Left ventricle myocardium inferior (tissue), 1 donor: Measurements from ENCODE around the gene MOBP. TPM values are rescaled to one million over a fixed set of nuclear protein-coding genes. Genes with fewer than 3 reads are reported as not detected.
"Not testable (repeated sequence)": the region's sequence is repeated elsewhere in the genome, so short reads cannot be mapped to it uniquely, and the experiment has no call there.

ENCODE experiments used
- DNase-seq: peaks from one replicate; pipeline ENCODE4 v3.0.0-alpha.2; 2020
- H3K27ac ChIP-seq: fragments of 200-600 bp; replicated peaks from 2 replicates; pipeline ENCODE4 v1.8.0; 2021
- H3K27me3 ChIP-seq: fragments of 200-600 bp; 2 replicates; pipeline ENCODE4 v1.8.0; 2021; ENCODE audit warnings: low read depth
- H3K36me3 ChIP-seq: fragments of 200-600 bp; 2 replicates; pipeline ENCODE4 v1.8.0; 2021
- H3K4me1 ChIP-seq: fragments of 200-600 bp; 2 replicates; pipeline ENCODE4 v1.8.0; 2021
- H3K4me3 ChIP-seq: fragments of 200-600 bp; 2 replicates; pipeline ENCODE4 v1.8.0; 2021; ENCODE audit warnings: mild to moderate bottlenecking, moderate library complexity
- H3K9me3 ChIP-seq: fragments of 200-600 bp; replicated peaks from 2 replicates; pipeline ENCODE4 v1.8.0; 2021
- CTCF ChIP-seq: fragments of 200-600 bp; IDR thresholded peaks from 2 replicates; pipeline ENCODE4 v1.8.0; 2021; ENCODE audit warnings: antibody characterized with exemption, mild to moderate bottlenecking, borderline replicate concordance
- intact Hi-C: fragments of 100-400 bp; cut with micrococcal nuclease; formaldehyde crosslinking; loops from one replicate; pipeline ENCODE4 v1.11.0; 2022
- long read RNA-seq: library from polyadenylated mRNA; unstranded; transcript quantifications from one replicate; pipeline ENCODE4 v2.0.0, GENCODE V29; 2021
- total RNA-seq: library from RNA; stranded (reverse); fragmentation: NEBNext Ultra II Directional; extraction: Animal tissue kit (Norgen Biotek cat#: 25700); gene quantifications from one replicate; pipeline ENCODE4 v1.2.1, GENCODE V29; 2021
- donor health status: DM: no; HTN: yes; CAD: no; lungs with severe emphysema.

MOBP gene
- total RNA-seq, result not detected
- long read RNA-seq, result 0 reads

- intact Hi-C loops, result no loop called here
- DNase-seq, result no peak
Measured at GRCh38 chr3:39467394-39468107, at the start of gene MOBP. TSS of gene MOBP (plus strand) at chr3:39467680. CDS start at chr3:39502070, 34,390 bp downstream.

GRCh38 chr3:39418556-39419225, 48.8 kb upstream of the MOBP start:
- H3K4me3 ChIP-seq, intact Hi-C loops, DNase-seq, H3K27me3 ChIP-seq, H3K27ac ChIP-seq, H3K36me3 ChIP-seq, H3K9me3 ChIP-seq: not testable (repeated sequence)
- H3K4me1 ChIP-seq, result peaks cover 14% of the 10 kb centered on the region

More at GRCh38 chr3:39467394-39468107, at the start of gene MOBP:
- Histone ChIP-seq H3K27me3 (peaks cover 27% of the 10 kb centered on the region), H3K27ac (no peak within 1 kb of the TSS), H3K9me3 (no peaks in the 10 kb centered on the region), H3K4me1 (no peaks in the 10 kb centered on the region), H3K4me3 (no peak within 1 kb of the TSS), H3K36me3 (no peaks in the 10 kb centered on the region)
- no peak for TF ChIP-seq CTCF

- H3K27me3 ChIP-seq, result no peaks in the 10 kb centered on the region
- intact Hi-C loops, result no loop called here
- TF ChIP-seq CTCF, result no peak
Measured at GRCh38 chr3:39419742-39420315, 47.7 kb upstream of the MOBP start.

GRCh38 chr3:39420543-39420942, 46.9 kb upstream of the MOBP start:
- intact Hi-C loops, result no loop called here
- no peaks in the 10 kb centered on the region for H3K36me3 ChIP-seq
- H3K4me3 ChIP-seq, result no peak overlapping the region
- no peaks in the 10 kb centered on the region for H3K9me3 ChIP-seq
- no peak for TF ChIP-seq CTCF
- H3K4me1 ChIP-seq, result no peaks in the 10 kb centered on the region
- DNase-seq, result no peak
- H3K27ac ChIP-seq, result no peak overlapping the region
- no peaks in the 10 kb centered on the region for H3K27me3 ChIP-seq

More at GRCh38 chr3:39419742-39420315, 47.7 kb upstream of the MOBP start:
- H3K4me3 ChIP-seq, result no peak overlapping the region
- no peak overlapping the region for H3K27ac ChIP-seq
- no peak for DNase-seq
- no peaks in the 10 kb centered on the region for H3K36me3 ChIP-seq
- peaks cover 2% of the 10 kb centered on the region for H3K4me1 ChIP-seq
- H3K9me3 ChIP-seq, result no peaks in the 10 kb centered on the region

- H3K4me1 ChIP-seq, result peaks cover 4% of the 10 kb centered on the region
- no peaks in the 10 kb centered on the region for H3K9me3 ChIP-seq
- no peaks in the 10 kb centered on the region for H3K27me3 ChIP-seq
- H3K36me3 ChIP-seq, result no peaks in the 10 kb centered on the region
- TF ChIP-seq CTCF, result no peak
- H3K27ac ChIP-seq, result no peak overlapping the region
- no peak overlapping the region for H3K4me3 ChIP-seq
- no peak for DNase-seq
- intact Hi-C loops, result no loop called here
Measured at GRCh38 chr3:39423436-39423970, 44.0 kb upstream of the MOBP start.
